Endothelial cell (in vitro differentiated cells): Measurements from ENCODE around the gene LCN10. TPM values are rescaled to one million over a fixed set of nuclear protein-coding genes. Genes with fewer than 3 reads are reported as not detected.

Source experiments
- DNase-seq: peaks from one replicate; pipeline ENCODE4 v3.0.0; 2021; ENCODE audit warnings: low spot score
- H3K27ac Mint-ChIP-seq: one replicate; pipeline ENCODE4 v1.8.0; 2021; ENCODE audit warnings: mixed read lengths, inconsistent platforms; ENCODE audit not compliant: unreplicated experiment
- H3K27me3 Mint-ChIP-seq: one replicate; pipeline ENCODE4 v1.8.0; 2021; ENCODE audit warnings: mild to moderate bottlenecking, moderate library complexity, mixed read lengths, inconsistent platforms; ENCODE audit not compliant: unreplicated experiment
- H3K36me3 Mint-ChIP-seq: one replicate; pipeline ENCODE4 v1.8.0; 2021; ENCODE audit warnings: mild to moderate bottlenecking, low read depth, mixed read lengths, inconsistent platforms; ENCODE audit not compliant: unreplicated experiment
- H3K4me1 Mint-ChIP-seq: one replicate; pipeline ENCODE4 v1.8.0; 2021; ENCODE audit warnings: mild to moderate bottlenecking, mixed read lengths, inconsistent platforms; ENCODE audit not compliant: unreplicated experiment
- H3K4me3 Mint-ChIP-seq: one replicate; pipeline ENCODE4 v1.8.0; 2021; ENCODE audit warnings: mild to moderate bottlenecking, mixed read lengths, inconsistent platforms; ENCODE audit not compliant: unreplicated experiment
- H3K9me3 Mint-ChIP-seq: one replicate; pipeline ENCODE4 v1.8.0; 2021; ENCODE audit warnings: mixed read lengths, inconsistent platforms; ENCODE audit not compliant: unreplicated experiment
- CTCF ChIP-seq: fragments of 200-600 bp; sonication (generic); IDR thresholded peaks from one replicate; pipeline ENCODE4 v1.5.0; 2021; ENCODE audit warnings: antibody characterized with exemption; ENCODE audit not compliant: unreplicated experiment
- total RNA-seq: library from RNA; stranded (reverse); fragmentation: NEBNext Ultra II Directional; extraction: Animal tissue kit (Norgen Biotek cat#: 25700); gene quantifications from one replicate; pipeline ENCODE4 v1.2.1, GENCODE V29; 2021; ENCODE audit not compliant: unreplicated experiment

LCN10 gene
- total RNA-seq, 1 donor from 2014 or later, result not detected

- H3K9me3 Mint-ChIP-seq, result no peaks in the 10 kb centered on the region
- H3K4me3 Mint-ChIP-seq, result no peak overlapping the region
- no peak for DNase-seq
- no peak for TF ChIP-seq CTCF
- H3K27ac Mint-ChIP-seq, result no peak overlapping the region
- peaks cover 4% of the 10 kb centered on the region for H3K27me3 Mint-ChIP-seq
- H3K4me1 Mint-ChIP-seq, result no peaks in the 10 kb centered on the region
- no peaks in the 10 kb centered on the region for H3K36me3 Mint-ChIP-seq
These were observed 2.7 kb downstream of the LCN10 start for GRCh38 chr9:136740069-136740468.

GRCh38 chr9:136739509-136739908 is 3.2 kb downstream of the LCN10 start:
- H3K4me3 Mint-ChIP-seq, result no peak overlapping the region
- H3K36me3 Mint-ChIP-seq, result no peaks in the 10 kb centered on the region
- no peaks in the 10 kb centered on the region for H3K9me3 Mint-ChIP-seq
- TF ChIP-seq CTCF, result no peak
- peaks cover 4% of the 10 kb centered on the region for H3K27me3 Mint-ChIP-seq
- H3K4me1 Mint-ChIP-seq, result no peaks in the 10 kb centered on the region
- no peak for DNase-seq
- H3K27ac Mint-ChIP-seq, result no peak overlapping the region

- no peak for TF ChIP-seq CTCF
- Mint-ChIP-seq H3K27me3 (peaks cover 4% of the 10 kb centered on the region), H3K27ac (no peak overlapping the region), H3K36me3 (no peaks in the 10 kb centered on the region), H3K9me3 (no peaks in the 10 kb centered on the region), H3K4me1 (no peaks in the 10 kb centered on the region), H3K4me3 (no peak overlapping the region)
- no peak for DNase-seq
These were observed 3.8 kb downstream of the LCN10 start for GRCh38 chr9:136738960-136739359.

GRCh38 chr9:136735812-136736480 is 6.8 kb downstream of the LCN10 start:
- no peak for TF ChIP-seq CTCF
- H3K9me3 Mint-ChIP-seq, result no peaks in the 10 kb centered on the region
- peaks cover 11% of the 10 kb centered on the region for H3K27me3 Mint-ChIP-seq
- no peaks in the 10 kb centered on the region for H3K4me1 Mint-ChIP-seq
- H3K4me3 Mint-ChIP-seq, result no peak overlapping the region
- H3K36me3 Mint-ChIP-seq, result no peaks in the 10 kb centered on the region
- DNase-seq, result no peak
- no peak overlapping the region for H3K27ac Mint-ChIP-seq

GRCh38 chr9:136734837-136735496 is 7.8 kb downstream of the LCN10 start:
- Mint-ChIP-seq H3K36me3 (no peaks in the 10 kb centered on the region), H3K27ac (no peak overlapping the region), H3K9me3 (no peaks in the 10 kb centered on the region), H3K4me3 (no peak overlapping the region), H3K27me3 (peaks cover 16% of the 10 kb centered on the region), H3K4me1 (no peaks in the 10 kb centered on the region)
- no peak for DNase-seq
- no peak for TF ChIP-seq CTCF
